Hepatocyte (in vitro differentiated cells): ENCODE results near the gene LDB2.

Experiments used
- EZH2 ChIP-seq: fragments of 200-600 bp; sonication (generic); IDR thresholded peaks from 2 replicates; pipeline ENCODE4 v1.6.1; 2016; ENCODE audit warnings: antibody characterized with exemption, mild to moderate bottlenecking, borderline replicate concordance
- TF ChIP-seq, protein P1 (sequence below): fragments of 200-600 bp; sonication (generic); IDR thresholded peaks from 2 replicates; pipeline ENCODE4 v1.5.1; 2016; ENCODE audit warnings: antibody characterized with exemption, mild to moderate bottlenecking; ENCODE audit not compliant: poor library complexity

GRCh38 chr4:16834814-16835213 lies 63.6 kb downstream of the LDB2 start:
- TF ChIP-seq, protein P1, sequence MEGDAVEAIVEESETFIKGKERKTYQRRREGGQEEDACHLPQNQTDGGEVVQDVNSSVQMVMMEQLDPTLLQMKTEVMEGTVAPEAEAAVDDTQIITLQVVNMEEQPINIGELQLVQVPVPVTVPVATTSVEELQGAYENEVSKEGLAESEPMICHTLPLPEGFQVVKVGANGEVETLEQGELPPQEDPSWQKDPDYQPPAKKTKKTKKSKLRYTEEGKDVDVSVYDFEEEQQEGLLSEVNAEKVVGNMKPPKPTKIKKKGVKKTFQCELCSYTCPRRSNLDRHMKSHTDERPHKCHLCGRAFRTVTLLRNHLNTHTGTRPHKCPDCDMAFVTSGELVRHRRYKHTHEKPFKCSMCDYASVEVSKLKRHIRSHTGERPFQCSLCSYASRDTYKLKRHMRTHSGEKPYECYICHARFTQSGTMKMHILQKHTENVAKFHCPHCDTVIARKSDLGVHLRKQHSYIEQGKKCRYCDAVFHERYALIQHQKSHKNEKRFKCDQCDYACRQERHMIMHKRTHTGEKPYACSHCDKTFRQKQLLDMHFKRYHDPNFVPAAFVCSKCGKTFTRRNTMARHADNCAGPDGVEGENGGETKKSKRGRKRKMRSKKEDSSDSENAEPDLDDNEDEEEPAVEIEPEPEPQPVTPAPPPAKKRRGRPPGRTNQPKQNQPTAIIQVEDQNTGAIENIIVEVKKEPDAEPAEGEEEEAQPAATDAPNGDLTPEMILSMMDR: no peak
- TF ChIP-seq EZH2: no peak
